ENCODE data around the gene FAM3C. TPM values are rescaled to one million over a fixed set of nuclear protein-coding genes. Genes with fewer than 3 reads are reported as not detected.

The FAM3C gene
- total RNA-seq, 4 donors from 2014 or later, result 34.9 to 46.8 (median 41.0) TPM

DNA sequence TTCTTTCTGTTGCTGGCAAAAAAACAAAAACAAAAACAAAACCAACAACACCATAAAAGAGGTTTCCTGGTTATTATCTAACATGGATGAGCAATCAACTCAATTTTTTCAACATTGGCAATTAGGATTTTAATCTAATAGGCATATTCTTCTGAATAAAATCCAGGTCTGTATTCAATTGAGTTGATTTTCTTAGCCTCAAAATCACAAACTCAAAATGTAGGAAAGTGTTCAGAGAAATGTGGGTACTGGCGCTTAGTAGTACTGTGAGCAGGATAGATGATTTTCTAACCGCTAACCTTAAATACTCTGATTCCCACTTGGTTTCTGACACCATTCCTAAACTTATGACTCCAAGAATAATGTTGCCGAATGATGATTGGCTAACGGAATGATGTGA lies 61.7 kb downstream of the FAM3C start:
- H3K4me3 ChIP-seq (ENCODE audit: low read depth, poor library complexity, severe bottlenecking), result no peak overlapping the region
- no peak for DNase-seq (ENCODE audit: low spot score in 2 of 2)
- TF ChIP-seq POLR2A (IDR thresholded peaks at IDR 0.05) (no peak), CTCF (IDR thresholded peaks at IDR 0.05) (no peak)
- intact Hi-C loops (cut with DNase I; ENCODE audit: low total_unique reads), result loop anchor here (10.0 kb wide), 1 partner anchor 200 kb away; no protein-coding TSS in a partner anchor
- 96 to 99% methylated on average over 4 of the region's 4 CpGs for WGBS, 2 donors

DNA sequence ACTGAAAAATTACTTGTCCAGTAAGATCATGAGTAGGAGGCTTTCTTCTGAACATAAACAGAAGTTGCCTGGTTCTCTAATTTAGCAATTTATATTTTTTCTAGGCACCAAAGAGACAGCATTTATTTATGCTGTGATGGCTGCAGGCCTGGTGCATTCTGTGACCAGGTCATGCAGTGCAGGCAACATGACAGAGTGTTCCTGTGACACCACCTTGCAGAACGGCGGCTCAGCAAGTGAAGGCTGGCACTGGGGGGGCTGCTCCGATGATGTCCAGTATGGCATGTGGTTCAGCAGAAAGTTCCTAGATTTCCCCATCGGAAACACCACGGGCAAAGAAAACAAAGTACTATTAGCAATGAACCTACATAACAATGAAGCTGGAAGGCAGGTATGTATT lies 64.5 kb downstream of the FAM3C start:
- H3K4me3 ChIP-seq (ENCODE audit: low read depth, poor library complexity, severe bottlenecking), result no peak overlapping the region
- TF ChIP-seq POLR2A (IDR thresholded peaks at IDR 0.05) (no peak), CTCF (IDR thresholded peaks at IDR 0.05) (no peak)
- no peak for DNase-seq (ENCODE audit: low spot score in 2 of 2)
- WGBS, 2 donors, result 58 to 65% methylated on average over 5 of the region's 5 CpGs
- intact Hi-C loops (cut with DNase I; ENCODE audit: low total_unique reads), result loop anchor here (10.0 kb wide), 1 partner anchor 197 kb away; no protein-coding TSS in a partner anchor

DNA sequence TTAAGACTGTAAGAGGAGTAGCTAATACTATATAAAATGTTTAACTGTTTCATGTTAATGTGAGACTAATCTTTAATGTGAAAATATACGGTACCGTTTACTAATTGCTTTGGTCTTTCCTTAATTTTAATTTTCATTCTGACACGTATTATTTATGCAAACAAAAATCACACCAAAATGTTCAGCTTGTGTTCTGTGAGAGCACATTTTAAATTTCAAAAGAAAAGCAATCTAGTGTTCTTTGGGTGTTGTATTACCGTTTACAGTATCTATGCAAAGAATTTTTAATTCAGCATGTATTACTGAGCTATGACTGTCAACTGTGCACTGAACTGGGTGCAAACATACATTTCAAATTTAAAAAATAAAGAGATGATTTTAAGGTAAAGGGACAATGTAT lies 65.1 kb downstream of the FAM3C start:
- TF ChIP-seq POLR2A (IDR thresholded peaks at IDR 0.05) (no peak), CTCF (IDR thresholded peaks at IDR 0.05) (no peak)
- intact Hi-C loops (cut with DNase I; ENCODE audit: low total_unique reads), result loop anchor here (10.0 kb wide), 1 partner anchor 196 kb away; no protein-coding TSS in a partner anchor
- 44 to 47% methylated on average over 4 of the region's 4 CpGs for WGBS, 2 donors
- DNase-seq (ENCODE audit: low spot score in 2 of 2), result no peak
- H3K4me3 ChIP-seq (ENCODE audit: low read depth, poor library complexity, severe bottlenecking), result no peak overlapping the region

DNA sequence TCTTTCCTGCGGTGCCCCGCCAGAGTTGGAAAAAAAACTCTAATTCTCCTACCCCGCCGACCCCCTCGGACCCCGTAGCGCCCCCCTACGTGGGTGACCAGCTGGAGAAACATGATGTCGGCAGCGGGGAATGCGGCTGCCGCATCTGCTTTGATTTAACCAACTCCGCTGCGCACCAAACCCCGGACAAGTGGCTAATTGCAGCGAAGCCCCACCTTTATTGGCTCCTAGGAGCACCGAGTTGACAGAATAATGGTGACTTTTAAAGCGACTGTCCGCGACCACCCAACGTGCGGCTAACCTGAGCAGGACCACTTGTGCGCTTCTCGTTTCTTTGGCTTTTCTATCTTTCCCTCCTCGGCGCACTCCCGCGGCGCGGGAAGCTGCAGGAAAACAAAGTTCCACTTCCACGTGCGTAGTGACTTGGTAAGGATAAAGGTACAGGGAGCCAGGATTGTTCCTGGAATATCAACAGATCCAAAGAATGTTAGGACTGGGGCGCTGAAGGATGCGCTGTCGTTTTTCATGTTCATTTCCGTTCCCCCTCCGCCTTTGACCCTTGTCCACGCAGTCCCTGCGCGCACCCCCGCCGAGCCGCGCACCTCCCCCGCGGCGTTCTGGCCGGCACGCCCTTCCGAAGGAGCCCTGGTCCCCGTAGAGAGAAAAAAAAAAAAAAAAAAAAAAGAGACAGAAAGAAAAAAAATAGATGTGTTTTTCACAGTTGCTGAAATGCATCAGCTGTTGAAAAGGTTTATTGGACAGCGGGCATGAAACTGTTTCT lies 65.9 kb downstream of the FAM3C start:
- intact Hi-C loops (cut with DNase I; ENCODE audit: low total_unique reads), result loop anchor here (10.0 kb wide), 1 partner anchor 195 kb away; no protein-coding TSS in a partner anchor
- DNase-seq (ENCODE audit: low spot score in 2 of 2), result no peak
- H3K4me3 ChIP-seq (ENCODE audit: low read depth, poor library complexity, severe bottlenecking), result peak overlapping the region; percentile 10
- WGBS, 2 donors, result 1% methylated on average over 43 to 52 of the region's 52 CpGs
- no peak for TF ChIP-seq POLR2A (IDR thresholded peaks at IDR 0.05)

GRCh38 chr7:121329191-121330052 lies 66.7 kb downstream of the FAM3C start:
- WGBS, 2 donors, result 2% methylated on average over 37 to 43 of the region's 47 CpGs
- DNase-seq (ENCODE audit: low spot score in 2 of 2), result peak; percentile 26 to 84
- no peak for TF ChIP-seq POLR2A (IDR thresholded peaks at IDR 0.05)
- no peak for TF ChIP-seq CTCF (IDR thresholded peaks at IDR 0.05)
- peak overlapping the region; percentile 10 for H3K4me3 ChIP-seq (ENCODE audit: low read depth, poor library complexity, severe bottlenecking)
- intact Hi-C loops (cut with DNase I; ENCODE audit: low total_unique reads), result loop anchor here (10.0 kb wide), 1 partner anchor 195 kb away; no protein-coding TSS in a partner anchor

All from lower leg skin (tissue), 4 donors.